ENCODE results near the gene MIPOL1. TPM values are rescaled to one million over a fixed set of nuclear protein-coding genes. Genes with fewer than 3 reads are reported as not detected.

MIPOL1 gene
- total RNA-seq, 4 donors from 2014 or later, result 4.8 to 21.5 (median 11.8) TPM

DNA sequence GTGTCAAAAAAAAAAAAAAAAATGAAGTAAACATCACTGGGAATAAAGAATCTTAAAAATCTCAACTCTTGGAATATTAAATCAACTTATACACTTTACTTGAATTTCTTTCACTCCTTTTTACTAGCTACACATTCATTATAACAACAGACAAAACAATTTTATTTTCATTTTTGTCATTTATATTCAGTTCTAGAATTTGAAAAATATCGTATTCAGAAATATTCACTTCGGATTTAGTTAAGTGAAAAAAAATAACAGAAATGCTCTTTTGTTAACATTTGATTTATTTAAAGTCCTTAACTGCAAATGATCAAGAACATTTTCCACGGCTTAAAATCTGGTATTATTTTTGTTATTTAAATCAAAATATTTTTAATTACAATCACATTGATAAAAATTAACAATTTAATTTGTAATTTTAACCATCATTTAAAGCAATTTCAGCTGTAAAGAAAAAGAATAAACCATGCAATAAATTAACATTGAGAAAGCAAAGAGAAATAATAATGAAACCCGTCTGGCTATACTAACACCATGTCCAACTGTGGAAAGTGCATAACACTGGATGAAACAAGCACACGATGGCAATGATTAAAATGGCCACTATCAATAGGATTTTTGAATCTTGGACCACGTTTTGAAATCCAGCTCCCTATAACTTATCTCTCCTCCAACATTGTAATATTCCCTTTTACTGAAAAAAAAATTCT, 392.1 kb downstream of the MIPOL1 start:
- no peak for DNase-seq
- 11 to 12% methylated on average over 6 of the region's 6 CpGs for WGBS, 2 donors (ENCODE audit: low coverage in 1 of 2)
- intact Hi-C loops (cut with DNase I; ENCODE audit: low total_unique reads) (no loop called here), in situ Hi-C loops (cut with MboI; ENCODE audit: low pct_ligation_motif_present in 1 of 4, low pct_unique_long_range_greater_than_20kb in 1 of 4, low sequenced_read_pairs in 3 of 4) (loop anchor here in 1 of 4 donors (10.0 kb wide), 1 partner anchor 345 kb away; no protein-coding TSS in a partner anchor)
- TF ChIP-seq POLR2AphosphoS5 (IDR thresholded peaks at IDR 0.05) (no peak), CTCF (IDR thresholded peaks at IDR 0.05) (no peak), EP300 (IDR thresholded peaks at IDR 0.05; ENCODE audit: low read depth) (no peak), POLR2A (IDR thresholded peaks at IDR 0.05) (no peak)
- Histone ChIP-seq H3K36me3 (no peaks in the 10 kb centered on the region), H3K9me3 (no peaks in the 10 kb centered on the region), H3K27me3 (peaks cover 100% of the 10 kb centered on the region), H3K4me3 (peak overlapping the region in 3 of 4 donors; percentile 57 to 68 (median 66)), H3K27ac (peak overlapping the region in 3 of 4 donors; percentile 90 to 94 (median 91)), H3K4me1 (peaks cover 4 to 23% (median 6%) of the 10 kb centered on the region in 4 donors)

DNA sequence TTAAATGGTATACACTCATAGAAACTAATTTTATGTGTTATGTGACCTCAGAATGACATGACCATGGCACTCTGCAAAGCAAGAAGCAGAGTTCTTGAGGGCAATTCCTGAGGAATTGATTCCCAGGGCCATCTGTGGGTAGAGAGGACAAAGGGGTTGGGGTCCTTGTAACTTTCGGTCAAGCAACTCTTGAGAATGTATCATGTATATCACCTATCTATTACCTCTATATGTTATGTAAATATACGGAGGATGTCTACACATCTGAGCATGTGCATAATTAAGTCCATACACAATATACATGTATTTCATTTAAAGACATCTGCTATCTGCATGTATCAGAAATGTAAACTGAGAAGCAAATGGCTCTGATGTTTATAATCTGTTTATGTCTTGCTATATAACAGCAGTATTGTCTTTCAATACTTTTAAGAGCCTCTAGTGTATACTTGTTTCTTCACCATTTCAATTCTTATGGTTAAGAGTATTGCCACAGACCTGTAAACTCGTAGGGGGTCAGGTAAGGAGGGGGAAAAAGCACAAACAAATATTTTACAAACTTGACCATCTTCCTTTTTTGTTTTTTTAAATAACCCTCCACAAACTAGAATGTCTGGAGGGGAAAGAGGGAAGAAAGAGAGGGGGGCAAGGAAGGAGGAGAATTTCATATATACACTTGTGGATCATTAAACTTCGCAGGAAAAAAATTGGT, 392.8 kb downstream of the MIPOL1 start:
- H3K36me3 ChIP-seq, result no peaks in the 10 kb centered on the region
- DNase-seq, result no peak
- in situ Hi-C loops (cut with MboI; ENCODE audit: low pct_ligation_motif_present in 1 of 4, low pct_unique_long_range_greater_than_20kb in 1 of 4, low sequenced_read_pairs in 3 of 4), result no loop called here
- no peaks in the 10 kb centered on the region for H3K9me3 ChIP-seq
- H3K4me1 ChIP-seq, result peaks cover 2 to 21% (median 5%) of the 10 kb centered on the region in 4 donors
- TF ChIP-seq EP300 (IDR thresholded peaks at IDR 0.05; ENCODE audit: low read depth) (no peak), POLR2A (IDR thresholded peaks at IDR 0.05) (no peak), CTCF (IDR thresholded peaks at IDR 0.05) (no peak), POLR2AphosphoS5 (IDR thresholded peaks at IDR 0.05) (no peak)
- H3K27me3 ChIP-seq, result peaks cover 98% of the 10 kb centered on the region
- 14% methylated on average over 4 of the region's 4 CpGs for WGBS, 2 donors (ENCODE audit: low coverage in 1 of 2)
- H3K27ac ChIP-seq, result peak overlapping the region; percentile 54 to 94 (median 90)
- peak overlapping the region in 3 of 4 donors; percentile 57 to 68 (median 66) for H3K4me3 ChIP-seq
- intact Hi-C loops (cut with DNase I; ENCODE audit: low total_unique reads), result no loop called here

- 5 to 6% methylated on average over 13 to 26 of the region's 45 CpGs for WGBS, 2 donors (ENCODE audit: low coverage in 1 of 2)
- TF ChIP-seq EP300 (IDR thresholded peaks at IDR 0.05; ENCODE audit: low read depth), result no peak
- no peak for TF ChIP-seq POLR2A (IDR thresholded peaks at IDR 0.05)
- peak in 2 of 5 experiments; percentile 10 to 26 for TF ChIP-seq CTCF (IDR thresholded peaks at IDR 0.05)
- Histone ChIP-seq H3K4me3 (peak overlapping the region in 3 of 4 donors; percentile 57 to 68 (median 66)), H3K27ac (peak overlapping the region; percentile 54 to 94 (median 90)), H3K4me1 (peaks cover 2 to 21% (median 10%) of the 10 kb centered on the region in 4 donors), H3K36me3 (no peaks in the 10 kb centered on the region), H3K27me3 (peaks cover 98% of the 10 kb centered on the region), H3K9me3 (no peaks in the 10 kb centered on the region)
- intact Hi-C loops (cut with DNase I; ENCODE audit: low total_unique reads), result no loop called here
- in situ Hi-C loops (cut with MboI; ENCODE audit: low pct_ligation_motif_present in 1 of 4, low pct_unique_long_range_greater_than_20kb in 1 of 4, low sequenced_read_pairs in 3 of 4), result no loop called here
- DNase-seq, result peak; percentile 51
These were observed 393.7 kb downstream of the MIPOL1 start for GRCh38 chr14:37591311-37591940.
